ENCODE results near the gene GPHN. TPM values are rescaled to one million over a fixed set of nuclear protein-coding genes. Genes with fewer than 3 reads are reported as not detected.

GPHN gene
- total and polyA plus RNA-seq, 2 of the 8 experiments (the other 6 are each of a cell fraction or from before 2014, with no cell fraction given) = 6.0 to 16.0 TPM

- Histone ChIP-seq H4K20me1 (replicated peaks in 1 of 2; ENCODE audit: control insufficient read depth in 1 of 2, insufficient read depth in 2 of 2, low read length in 2 of 2) (no peaks in the 10 kb centered on the region), H4K91ac (replicated peaks; ENCODE audit: insufficient read length, low read length) (no peak overlapping the region), H3K4ac (replicated peaks; ENCODE audit: insufficient read length, low read depth, low read length) (no peak overlapping the region), H3K9ac (replicated peaks in 1 of 4; ENCODE audit: extremely low read depth in 1 of 4, low read depth in 3 of 4, low read length in 3 of 4) (no peak overlapping the region), H2BK5ac (ENCODE audit: low read depth, low read length) (no peak overlapping the region), H3K23me2 (ENCODE audit: low read depth, low read length) (no peaks in the 10 kb centered on the region), H2BK120ac (replicated peaks; ENCODE audit: low read depth, low read length) (no peak overlapping the region), H3K27me3 (replicated peaks in 1 of 4; ENCODE audit: control insufficient read depth in 3 of 4, extremely low read depth in 1 of 4, insufficient read depth in 3 of 4, low read length in 3 of 4) (no peaks in the 10 kb centered on the region), H3K36me3 (ENCODE audit: control insufficient read depth in 2 of 4, insufficient read depth in 4 of 4, low read length in 3 of 4) (no peaks in the 10 kb centered on the region), H3K18ac (ENCODE audit: extremely low read depth, low read length) (no peak overlapping the region), H4K5ac (ENCODE audit: insufficient read length, low read depth, low read length) (no peak overlapping the region), H3K27ac (ENCODE audit: low read depth, low read length) (no peak overlapping the region), H3K23ac (ENCODE audit: insufficient read length) (no peak overlapping the region), H3K4me2 (ENCODE audit: insufficient read depth in 1 of 2, low read depth in 2 of 2, low read length in 2 of 2) (no peak overlapping the region), H2BK20ac (ENCODE audit: low read length) (no peak overlapping the region), H3K4me3 (ENCODE audit: extremely low read depth in 1 of 4, insufficient read depth in 2 of 4, low read depth in 3 of 4, low read length in 4 of 4) (no peak overlapping the region), H3K56ac (replicated peaks; ENCODE audit: insufficient read length, low read depth, low read length) (no peak overlapping the region), H3K79me2 (ENCODE audit: control insufficient read depth in 1 of 2, insufficient read depth in 2 of 2, low read length in 2 of 2) (no peaks in the 10 kb centered on the region), H2BK15ac (ENCODE audit: low read length) (no peak overlapping the region), H2BK12ac (ENCODE audit: low read depth, low read length) (no peak overlapping the region), H3K14ac (ENCODE audit: insufficient read length) (no peak overlapping the region), H4K8ac (ENCODE audit: extremely low read depth, insufficient read depth, low read length) (no peak overlapping the region), H3K4me1 (replicated peaks in 1 of 4; ENCODE audit: control insufficient read depth in 3 of 4, insufficient read depth in 4 of 4, low read length in 3 of 4) (no peaks in the 10 kb centered on the region), H2AK5ac (ENCODE audit: low read depth, low read length) (no peak overlapping the region), H3K79me1 (ENCODE audit: low read depth, low read length) (no peaks in the 10 kb centered on the region), H2AFZ (ENCODE audit: low read length) (no peak overlapping the region), H3K9me3 (ENCODE audit: insufficient read depth in 2 of 2, low read depth in 1 of 2, low read length in 1 of 2) (no peaks in the 10 kb centered on the region)
- ChIA-PET POLR2A (ENCODE audit: partially characterized antibody) (interaction anchor here (0.5 to 1.4 kb wide), 2 partner anchors 12 to 17 kb away, joined by 3 to 5 read pairs; no protein-coding TSS in a partner anchor), CTCF (ENCODE audit: partially characterized antibody) (interaction anchor here (0.6 to 1.4 kb wide), 7 partner anchors 9 to 60 kb away, joined by 3 to 4 read pairs (median 3); no protein-coding TSS in a partner anchor)
- DNase-seq (ENCODE audit: low read depth in 1 of 2, low spot score in 2 of 2) = no peak
- no peak for TF ChIP-seq TBP (IDR thresholded peaks at IDR 0.05; ENCODE audit: low read depth, low read length)
- TF ChIP-seq GABPA (IDR thresholded peaks at IDR 0.05; ENCODE audit: borderline replicate concordance, insufficient read depth, low read length) = no peak
- TF ChIP-seq POLR2A (IDR thresholded peaks at IDR 0.05; ENCODE audit: control extremely low read depth in 1 of 2, low read depth in 2 of 2, low read length in 2 of 2) = no peak
- no peak for TF ChIP-seq SP1 (IDR thresholded peaks at IDR 0.05; ENCODE audit: low read depth, low read length)
- TF ChIP-seq E2F6 (IDR thresholded peaks at IDR 0.05) = no peak
- WGBS, 2 experiments (ENCODE audit: extremely low coverage in 1 of 2, insufficient coverage in 1 of 2, insufficient read length in 1 of 2, insufficient replicate concordance in 2 of 2, low coverage in 1 of 2, low lambda C conversion rate in 2 of 2, missing lambda C conversion rate in 1 of 2) = 96% methylated on average over 4 of the region's 4 CpGs; no CpG with 5 or more reads in 1 of the 2 experiments
- FAIRE-seq = no peak
Measured at GRCh38 chr14:67225523-67225922, 717.6 kb downstream of the GPHN start.

Data from H1 (cell line).